Right ventricle myocardium superior (tissue), 1 donor: ENCODE measurements around the gene UTP25. TPM values are rescaled to one million over a fixed set of nuclear protein-coding genes. Genes with fewer than 3 reads are reported as not detected.

Experiments used
- ATAC-seq: fragments of 200-7000 bp; cut with Tn5 transposase; one replicate; pipeline ENCODE4 v1.9.1; 2020; ENCODE audit warnings: mild to moderate bottlenecking; ENCODE audit not compliant: poor library complexity
- DNase-seq: peaks from one replicate; pipeline ENCODE4 v3.0.0-alpha.2; 2020
- intact Hi-C: fragments of 100-400 bp; cut with DNase I; formaldehyde crosslinking; loops from one replicate; pipeline ENCODE4 v1.11.2; 2022
- total RNA-seq: library from RNA; stranded (reverse); fragmentation: NEBNext Ultra II Directional; extraction: Animal tissue kit (Norgen Biotek cat#: 25700); gene quantifications from one replicate; pipeline ENCODE4 v1.2.1, GENCODE V29; 2021
- donor health status: DM: no; HTN: yes; CAD: no; lungs with severe emphysema.

The UTP25 gene
- total RNA-seq, 1 donor from 2014 or later: 2.1 TPM

GRCh38 chr1:209829716-209830115, 1.9 kb downstream of the UTP25 start:
- intact Hi-C loops: no loop called here
- DNase-seq (no peak), ATAC-seq (no peak)

GRCh38 chr1:209830722-209831121, 3.0 kb downstream of the UTP25 start:
- ATAC-seq (no peak), DNase-seq (no peak)
- intact Hi-C loops: no loop called here

- no peak for ATAC-seq
- intact Hi-C loops: no loop called here
- no peak for DNase-seq
Measured at GRCh38 chr1:209831615-209832014, 3.8 kb downstream of the UTP25 start.

- intact Hi-C loops: no loop called here
- DNase-seq (no peak), ATAC-seq (no peak)
Measured at GRCh38 chr1:209835782-209836298, 8.1 kb downstream of the UTP25 start.

- ATAC-seq: no peak
- no peak for DNase-seq
- intact Hi-C loops: no loop called here
Measured at GRCh38 chr1:209837671-209838070, 9.9 kb downstream of the UTP25 start.

- intact Hi-C loops: no loop called here
- no peak for ATAC-seq
Measured at GRCh38 chr1:209838537-209838936, 10.8 kb downstream of the UTP25 start.

GRCh38 chr1:209839875-209840546, 12.2 kb downstream of the UTP25 start:
- intact Hi-C loops: no loop called here
- DNase-seq (no peak), ATAC-seq (no peak)

More at GRCh38 chr1:209838537-209838936, 10.8 kb downstream of the UTP25 start:
- no peak for DNase-seq

GRCh38 chr1:209840611-209841010, 12.8 kb downstream of the UTP25 start:
- no peak for DNase-seq
- intact Hi-C loops: no loop called here
- no peak for ATAC-seq

GRCh38 chr1:209844695-209845407, 17.1 kb downstream of the UTP25 start:
- no peak for DNase-seq
- ATAC-seq: peak; percentile 57
- intact Hi-C loops: no loop called here

GRCh38 chr1:209845408-209845725, 17.6 kb downstream of the UTP25 start:
- ATAC-seq: peak; percentile 63
- no peak for DNase-seq
- intact Hi-C loops: no loop called here

- no peak for DNase-seq
- ATAC-seq: no peak
- intact Hi-C loops: no loop called here
Measured at GRCh38 chr1:209849388-209849787, 21.6 kb downstream of the UTP25 start.

GRCh38 chr1:209850342-209850979, 22.7 kb downstream of the UTP25 start:
- DNase-seq: no peak
- intact Hi-C loops: no loop called here
- ATAC-seq: no peak

GRCh38 chr1:209853676-209854075, 25.9 kb downstream of the UTP25 start:
- intact Hi-C loops: no loop called here
- ATAC-seq (no peak), DNase-seq (no peak)

- intact Hi-C loops: no loop called here
- ATAC-seq (no peak), DNase-seq (no peak)
Measured at GRCh38 chr1:209854196-209854595, 26.4 kb downstream of the UTP25 start.

- intact Hi-C loops: no loop called here
- DNase-seq (no peak), ATAC-seq (no peak)
Measured at GRCh38 chr1:209855006-209855405, 27.2 kb downstream of the UTP25 start.

GRCh38 chr1:209855623-209856022, 27.9 kb downstream of the UTP25 start:
- ATAC-seq (no peak), DNase-seq (no peak)
- intact Hi-C loops: no loop called here

GRCh38 chr1:209858561-209859103, 30.9 kb downstream of the UTP25 start:
- ATAC-seq (no peak), DNase-seq (no peak)
- intact Hi-C loops: no loop called here

- DNase-seq: peak; percentile 79
- intact Hi-C loops: loop anchor here (5.0 kb wide), 1 partner anchor 127 kb away; no protein-coding TSS in a partner anchor
- ATAC-seq: peak; percentile 85
Measured at GRCh38 chr1:209860293-209860881, 32.6 kb downstream of the UTP25 start.

GRCh38 chr1:209861242-209861641, 33.5 kb downstream of the UTP25 start:
- intact Hi-C loops: loop anchor here (5.0 kb wide), 1 partner anchor 126 kb away; no protein-coding TSS in a partner anchor
- ATAC-seq (no peak), DNase-seq (no peak)
